Measurements from ENCODE around the gene MAPK8IP3.
"Not testable (repeated sequence)": the region's sequence is repeated elsewhere in the genome, so short reads cannot be mapped to it uniquely, and the experiment has no call there.

Gene MAPK8IP3

DNA sequence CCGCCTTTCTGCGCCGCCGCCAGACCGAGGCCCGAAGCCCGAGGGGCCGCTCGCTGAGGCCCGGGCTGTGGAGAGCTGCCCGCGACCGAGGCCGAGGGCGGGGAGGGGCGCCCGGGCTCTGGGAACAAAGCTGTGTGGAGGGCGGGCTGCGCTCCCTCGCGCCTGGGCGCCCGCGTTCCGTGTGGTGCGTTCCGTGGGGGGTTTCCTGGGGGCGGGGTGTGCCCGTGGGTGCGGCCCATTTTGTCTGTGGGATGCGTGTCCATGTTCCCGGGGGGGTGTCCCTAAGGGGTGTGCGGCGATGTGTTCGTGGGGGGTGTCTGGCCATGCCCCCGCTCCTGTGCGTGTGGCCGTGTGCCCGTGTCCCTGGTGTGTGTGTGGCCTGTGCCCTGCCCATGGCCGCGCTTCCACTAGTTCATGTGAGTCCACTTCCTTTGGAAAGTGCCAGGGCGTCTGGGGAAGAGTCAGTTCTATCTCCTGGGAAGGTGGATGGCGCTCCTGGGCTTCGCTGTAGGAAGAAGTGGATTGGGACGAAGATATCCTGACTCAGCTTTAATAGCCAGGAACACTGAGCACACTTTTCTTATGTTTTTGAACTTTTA, 27.4 kb upstream of the MAPK8IP3 start:
- DNase-seq (ENCODE audit: low read depth): no peak

GRCh38 chr16:1680361-1680760, 25.6 kb upstream of the MAPK8IP3 start:
- DNase-seq (ENCODE audit: low read depth): no peak

- DNase-seq (ENCODE audit: low read depth): no peak
Observed at GRCh38 chr16:1681032-1681431, 25.0 kb upstream of the MAPK8IP3 start.

DNA sequence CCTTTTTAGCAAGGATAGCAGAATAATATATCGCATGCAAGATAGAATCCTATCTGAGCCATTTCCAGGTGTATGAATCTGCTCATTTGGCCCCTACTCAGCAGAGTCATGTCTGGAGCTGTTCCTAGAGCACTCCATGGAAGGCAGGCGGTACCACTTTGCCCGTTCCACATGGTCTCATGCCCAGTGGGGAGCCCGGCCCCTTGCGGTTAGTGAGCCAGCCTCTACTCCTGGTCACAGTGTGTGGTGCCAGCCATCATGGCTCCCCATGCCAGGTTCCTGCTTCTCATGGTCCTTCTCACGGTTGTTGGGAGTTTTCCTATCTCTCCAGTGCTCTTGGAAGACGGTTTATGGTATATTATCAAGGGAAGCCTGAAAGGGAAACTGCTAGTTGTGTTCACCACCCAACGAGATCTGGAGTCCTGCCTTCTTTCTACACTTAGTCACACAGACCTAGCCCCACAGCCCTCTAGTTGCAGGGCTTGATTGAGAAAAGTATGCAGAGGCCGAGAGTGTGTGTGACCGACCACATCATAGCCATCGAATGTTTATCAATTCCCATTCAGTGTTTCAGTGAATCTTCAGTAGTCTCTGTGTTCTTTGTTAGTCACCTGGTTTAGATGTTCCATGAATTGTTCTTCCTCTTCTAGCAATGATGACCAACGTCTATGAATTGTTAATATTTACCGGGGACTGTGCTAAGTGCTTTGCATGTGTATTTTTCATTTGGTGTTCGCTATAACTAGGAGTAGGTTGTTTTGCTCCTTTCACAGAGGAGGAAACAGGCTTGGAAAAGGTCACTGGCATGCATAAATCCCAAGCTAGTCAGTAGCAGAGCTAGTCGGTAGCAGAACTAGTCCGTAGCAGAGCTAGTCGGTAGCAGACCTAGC, 18.3 kb upstream of the MAPK8IP3 start:
- DNase-seq (ENCODE audit: low read depth): no peak

- DNase-seq (ENCODE audit: low read depth): no peak
Observed at GRCh38 chr16:1688807-1689560, 17.0 kb upstream of the MAPK8IP3 start.

DNA sequence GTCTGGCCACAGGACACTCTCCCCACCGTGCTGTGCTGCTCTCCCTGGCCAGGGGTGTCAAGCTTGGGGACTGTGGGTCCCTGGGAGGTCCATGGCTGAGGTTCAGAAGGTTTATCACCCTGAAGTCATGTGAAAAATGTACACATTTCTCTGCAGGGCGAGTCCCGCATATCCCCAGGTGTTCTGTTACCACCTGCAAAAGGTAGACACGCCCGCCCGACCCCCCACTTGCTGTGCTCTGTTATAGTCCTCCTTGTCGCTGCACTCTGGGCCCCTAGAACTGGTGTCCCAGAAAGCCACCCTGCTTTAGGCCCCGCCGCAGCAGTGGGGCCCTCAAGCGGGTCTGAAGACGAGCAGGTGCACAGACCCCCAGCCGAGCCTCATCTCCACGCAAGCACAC, 16.1 kb upstream of the MAPK8IP3 start:
- no peak for DNase-seq (ENCODE audit: low read depth)

DNA sequence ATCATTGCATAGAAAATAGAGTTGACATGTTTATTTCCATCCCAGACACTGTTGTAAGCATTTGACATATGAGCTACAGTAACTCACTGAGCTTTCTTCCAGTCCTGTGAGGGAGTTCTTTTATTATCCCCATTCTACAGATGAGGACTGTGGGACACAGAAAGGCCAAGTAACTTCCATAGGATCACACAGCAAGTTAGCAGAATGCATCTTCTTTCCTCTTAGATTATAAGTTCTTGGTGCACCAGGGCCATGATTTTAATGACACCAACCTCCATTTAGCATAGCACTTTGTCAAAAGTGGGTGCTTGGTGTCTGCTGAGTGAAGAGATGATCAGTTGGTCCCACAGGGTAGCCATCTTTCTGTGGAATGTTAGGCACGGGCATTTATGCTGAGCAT, 15.2 kb upstream of the MAPK8IP3 start:
- no peak for DNase-seq (ENCODE audit: low read depth)

DNA sequence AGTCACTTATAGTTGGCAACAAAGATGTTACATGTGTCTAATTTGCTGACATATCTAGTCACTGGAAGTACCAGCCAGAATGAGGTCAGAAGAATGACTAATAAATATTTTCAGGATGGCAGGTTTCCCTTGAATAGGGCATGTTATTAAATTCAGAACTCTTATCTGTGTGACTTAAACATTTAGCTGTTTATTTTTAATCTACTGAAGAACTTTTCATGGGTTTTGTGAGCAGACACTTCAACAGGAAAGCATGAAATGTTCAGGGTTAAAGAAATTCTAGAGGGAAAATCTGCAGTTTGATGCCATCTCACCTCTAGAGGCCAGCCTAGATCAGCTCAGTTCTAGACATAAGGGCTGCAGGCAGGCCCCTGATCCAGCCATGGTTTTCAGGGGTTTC, 14.7 kb upstream of the MAPK8IP3 start:
- no peak for DNase-seq (ENCODE audit: low read depth)

GRCh38 chr16:1691956-1692355, 14.0 kb upstream of the MAPK8IP3 start:
- no peak for DNase-seq (ENCODE audit: low read depth)

- DNase-seq (ENCODE audit: low read depth): no peak
Observed at GRCh38 chr16:1696863-1697262, 9.1 kb upstream of the MAPK8IP3 start.

- no peak for DNase-seq (ENCODE audit: low read depth)
Observed at GRCh38 chr16:1698680-1699079, 7.3 kb upstream of the MAPK8IP3 start.

DNA sequence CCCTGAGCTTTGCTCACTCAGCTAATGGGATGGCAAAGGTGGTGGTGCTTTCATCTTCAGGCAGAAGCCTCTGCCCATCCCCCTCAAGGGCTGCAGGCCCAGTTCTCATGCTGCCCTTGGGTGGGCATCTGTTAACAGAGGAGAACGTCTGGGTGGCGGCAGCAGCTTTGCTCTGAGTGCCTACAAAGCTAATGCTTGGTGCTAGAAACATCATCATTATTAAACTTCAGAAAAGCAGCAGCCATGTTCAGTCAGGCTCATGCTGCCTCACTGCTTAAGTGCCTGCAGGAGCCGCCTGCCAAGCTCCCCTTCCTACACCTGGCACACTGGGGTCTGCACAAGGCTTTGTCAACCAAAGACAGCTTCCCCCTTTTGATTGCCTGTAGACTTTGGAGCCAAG, 5.7 kb upstream of the MAPK8IP3 start:
- DNase-seq (ENCODE audit: low read depth): no peak

DNA sequence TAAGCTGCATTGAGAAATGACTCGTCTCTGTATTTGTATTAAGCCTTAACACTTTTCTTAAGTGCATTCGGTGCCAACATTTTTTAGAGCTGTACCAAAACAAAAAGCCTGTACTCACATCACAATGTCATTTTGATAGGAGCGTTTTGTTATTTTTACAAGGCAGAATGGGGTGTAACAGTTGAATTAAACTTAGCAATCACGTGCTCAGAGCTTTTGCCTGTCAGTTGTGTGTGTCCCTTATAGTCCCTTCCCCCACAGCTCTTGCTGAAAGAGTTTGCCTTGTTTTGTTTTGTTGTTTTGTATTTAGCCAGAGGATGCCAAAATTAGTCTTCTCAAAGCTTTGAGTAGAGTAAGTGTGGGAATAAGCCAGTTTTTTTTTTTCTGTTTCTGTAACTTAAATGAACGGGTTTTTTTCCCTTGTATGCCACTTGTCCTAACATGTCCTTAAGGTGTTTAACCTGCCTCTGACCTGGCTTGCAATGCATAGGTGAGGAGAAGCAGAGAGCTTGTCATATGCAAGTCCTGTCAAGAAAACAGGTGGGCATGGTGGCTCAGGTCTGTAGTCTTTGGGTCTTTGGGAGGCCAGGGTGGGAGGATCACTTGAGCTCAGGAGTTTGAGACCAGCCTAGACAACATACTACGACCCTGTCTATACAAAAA, 4.6 kb upstream of the MAPK8IP3 start:
- no peak for DNase-seq (ENCODE audit: low read depth)

- not testable (repeated sequence) for DNase-seq (ENCODE audit: low read depth)
Observed at GRCh38 chr16:1705324-1705687, 689 bp upstream of the MAPK8IP3 start.

GRCh38 chr16:1706386-1707192, 594 bp downstream of the MAPK8IP3 start:
- no peak for DNase-seq (ENCODE audit: low read depth)

- no peak for DNase-seq (ENCODE audit: low read depth)
Observed at GRCh38 chr16:1707193-1707790, 1.3 kb downstream of the MAPK8IP3 start.

DNA sequence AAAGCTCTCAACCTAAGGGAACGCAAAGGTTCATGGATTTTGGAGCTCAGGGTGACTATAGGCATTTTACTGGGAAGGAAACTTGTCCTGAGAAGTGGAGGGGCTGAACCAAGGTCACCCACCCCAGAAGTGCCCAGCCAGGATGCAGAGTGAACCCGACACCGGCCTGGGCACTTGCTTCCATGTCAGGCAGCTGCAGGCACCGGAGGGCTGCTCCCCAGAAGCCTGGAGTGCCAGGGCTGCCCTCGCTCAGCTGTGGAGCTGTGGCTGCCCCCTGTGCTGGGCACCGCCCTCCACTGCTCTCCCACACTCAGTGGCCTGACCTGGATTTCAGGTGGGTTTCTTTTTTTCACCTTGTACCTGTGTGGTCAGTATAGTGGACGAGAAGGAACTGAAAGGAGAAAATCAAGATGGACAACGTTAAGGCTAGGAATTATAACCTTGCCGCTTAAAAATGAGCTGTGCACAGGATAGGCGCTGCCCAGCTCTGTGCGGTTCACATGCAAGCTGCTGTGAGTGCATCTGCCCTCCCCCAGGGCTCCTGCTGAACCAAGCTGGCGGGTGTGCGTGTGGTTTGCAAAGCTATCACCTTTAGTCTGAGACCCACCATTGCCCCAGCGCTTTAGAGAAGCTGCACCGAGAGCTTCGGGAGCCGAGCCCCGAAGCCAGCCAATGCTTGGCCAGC, 2.2 kb downstream of the MAPK8IP3 start:
- DNase-seq (ENCODE audit: low read depth): no peak

DNA sequence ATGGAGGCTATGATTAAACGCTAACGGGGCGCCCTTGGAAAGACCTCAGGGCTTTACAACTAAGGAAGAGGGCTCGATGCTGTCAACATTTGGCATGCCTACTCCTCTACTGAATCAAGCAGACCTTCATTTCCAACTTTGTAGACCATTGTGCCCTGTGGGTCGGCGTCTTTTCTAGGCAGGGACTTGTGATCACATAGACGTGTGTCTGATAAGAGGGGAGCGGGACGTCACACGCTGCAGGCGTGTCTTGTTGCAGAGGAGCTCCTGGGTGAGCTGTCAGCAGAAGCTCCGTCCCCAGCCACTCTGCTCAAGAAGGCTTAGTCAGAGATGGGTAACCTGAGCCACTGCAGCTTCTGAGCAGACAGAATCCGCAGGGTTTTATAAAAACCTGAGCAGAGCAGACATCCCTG, 2.8 kb downstream of the MAPK8IP3 start:
- DNase-seq (ENCODE audit: low read depth): no peak

DNA sequence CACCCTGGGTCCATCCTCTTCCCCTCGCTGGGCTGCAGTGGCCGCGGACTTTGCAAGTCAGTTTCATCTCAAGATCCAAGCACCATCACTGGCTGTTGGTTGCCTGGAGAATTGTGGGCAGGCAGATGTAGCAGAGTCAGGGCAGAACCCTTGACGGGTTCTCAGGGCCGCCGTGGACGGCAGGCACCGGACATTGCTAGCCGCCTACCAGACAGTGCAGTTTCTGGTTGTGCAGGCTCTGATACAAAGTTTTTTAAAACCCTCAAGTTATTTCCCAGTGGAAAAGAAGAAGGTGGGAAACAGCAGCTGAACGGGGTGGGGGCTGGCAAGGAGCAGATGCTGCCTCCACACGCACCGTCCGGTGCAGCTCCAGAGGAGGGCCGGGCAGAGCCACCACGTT, 3.4 kb downstream of the MAPK8IP3 start:
- no peak for DNase-seq (ENCODE audit: low read depth)

DNA sequence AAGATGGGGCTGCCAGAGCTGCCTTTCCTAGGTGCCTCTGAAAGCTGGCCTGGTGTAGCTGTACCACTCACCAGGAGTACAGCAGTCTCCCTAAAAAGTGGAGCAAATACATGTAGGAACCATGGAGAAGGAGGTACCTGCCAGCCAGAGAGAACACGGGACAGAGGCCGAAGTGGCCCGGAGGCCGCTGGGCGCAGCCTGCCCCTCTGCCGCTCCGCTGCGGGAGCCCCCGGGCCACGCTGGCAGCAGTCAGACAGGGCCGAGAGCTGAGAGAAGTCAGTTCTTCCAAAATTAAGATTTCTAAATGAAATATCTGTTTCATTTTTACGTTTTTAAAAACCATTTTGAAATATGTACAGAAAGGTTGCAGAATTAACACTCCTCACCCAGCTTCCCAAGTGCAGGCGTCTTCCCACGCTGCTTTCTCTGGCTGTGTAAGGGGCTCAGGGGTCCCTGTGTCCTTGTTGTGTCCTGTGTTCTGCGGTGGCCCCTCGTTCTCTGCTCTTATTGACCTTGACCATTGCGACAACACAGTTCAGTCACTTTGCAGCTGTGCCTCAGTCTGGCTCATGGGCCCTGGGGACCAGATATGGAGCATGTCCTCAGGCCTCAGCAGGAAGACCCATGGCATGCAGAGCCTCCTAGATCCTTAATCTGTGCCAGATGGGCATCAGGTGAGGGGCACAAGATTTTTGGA, 5.0 kb downstream of the MAPK8IP3 start:
- DNase-seq (ENCODE audit: low read depth): no peak
